ENCODE results near the gene CORO2B. TPM values are rescaled to one million over a fixed set of nuclear protein-coding genes. Genes with fewer than 3 reads are reported as not detected.

The CORO2B gene
- total RNA-seq, 4 donors from 2014 or later, result 0.80 to 4.5 (median 2.3) TPM

DNA sequence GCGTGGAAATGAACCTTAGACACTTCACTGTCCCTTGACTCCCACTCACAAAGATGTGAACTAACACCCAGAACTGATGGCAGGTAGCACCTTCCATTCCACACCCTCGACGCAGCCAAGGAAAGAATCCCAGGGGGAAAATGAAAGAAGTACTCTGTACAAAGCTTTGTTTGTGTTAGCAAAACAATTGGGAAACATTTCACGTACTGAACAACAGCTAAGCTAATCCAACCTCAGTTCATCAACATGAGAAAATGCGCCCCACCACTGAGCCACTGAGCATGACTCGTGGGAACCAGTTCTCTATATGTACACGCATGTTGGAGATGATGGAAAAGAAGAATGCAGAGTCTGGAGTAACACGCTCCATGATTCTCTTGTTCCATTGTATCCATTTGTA is 32.0 kb downstream of the CORO2B start:
- intact Hi-C loops (cut with DNase I; ENCODE audit: low total_unique reads), result no loop called here
- no peak for DNase-seq (ENCODE audit: low spot score in 2 of 2)
- TF ChIP-seq, protein P1, sequence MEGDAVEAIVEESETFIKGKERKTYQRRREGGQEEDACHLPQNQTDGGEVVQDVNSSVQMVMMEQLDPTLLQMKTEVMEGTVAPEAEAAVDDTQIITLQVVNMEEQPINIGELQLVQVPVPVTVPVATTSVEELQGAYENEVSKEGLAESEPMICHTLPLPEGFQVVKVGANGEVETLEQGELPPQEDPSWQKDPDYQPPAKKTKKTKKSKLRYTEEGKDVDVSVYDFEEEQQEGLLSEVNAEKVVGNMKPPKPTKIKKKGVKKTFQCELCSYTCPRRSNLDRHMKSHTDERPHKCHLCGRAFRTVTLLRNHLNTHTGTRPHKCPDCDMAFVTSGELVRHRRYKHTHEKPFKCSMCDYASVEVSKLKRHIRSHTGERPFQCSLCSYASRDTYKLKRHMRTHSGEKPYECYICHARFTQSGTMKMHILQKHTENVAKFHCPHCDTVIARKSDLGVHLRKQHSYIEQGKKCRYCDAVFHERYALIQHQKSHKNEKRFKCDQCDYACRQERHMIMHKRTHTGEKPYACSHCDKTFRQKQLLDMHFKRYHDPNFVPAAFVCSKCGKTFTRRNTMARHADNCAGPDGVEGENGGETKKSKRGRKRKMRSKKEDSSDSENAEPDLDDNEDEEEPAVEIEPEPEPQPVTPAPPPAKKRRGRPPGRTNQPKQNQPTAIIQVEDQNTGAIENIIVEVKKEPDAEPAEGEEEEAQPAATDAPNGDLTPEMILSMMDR (IDR thresholded peaks at IDR 0.05), result no peak
- TF ChIP-seq POLR2A (IDR thresholded peaks at IDR 0.05), result no peak
- 79 to 81% methylated on average over 8 of the region's 8 CpGs for WGBS, 2 donors
- no peak overlapping the region for H3K4me3 ChIP-seq (ENCODE audit: low read depth, poor library complexity, severe bottlenecking)

DNA sequence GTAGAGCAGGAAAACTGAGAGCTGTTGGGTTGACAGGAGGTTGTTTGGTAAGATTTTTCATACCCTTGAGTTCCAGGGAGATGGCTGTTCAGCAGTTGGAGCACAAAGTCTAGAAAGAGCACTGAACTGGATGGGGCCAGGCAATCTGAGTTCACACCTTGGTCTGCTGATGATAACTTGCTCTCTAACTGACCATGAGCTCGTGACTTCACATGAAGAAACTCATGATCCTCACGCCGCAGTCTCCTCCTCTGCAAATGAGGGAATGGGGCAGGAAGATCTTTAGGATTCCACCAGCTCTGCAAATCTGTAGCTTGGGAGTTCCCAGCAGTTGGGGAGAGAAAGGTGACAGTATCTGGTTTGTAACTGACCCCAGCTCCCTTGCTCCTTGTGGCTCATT is 33.7 kb downstream of the CORO2B start:
- DNase-seq (ENCODE audit: low spot score in 2 of 2), result no peak
- WGBS, 2 donors, result 94 to 96% methylated on average over 3 of the region's 3 CpGs
- H3K4me3 ChIP-seq (ENCODE audit: low read depth, poor library complexity, severe bottlenecking), result no peak overlapping the region
- intact Hi-C loops (cut with DNase I; ENCODE audit: low total_unique reads), result no loop called here
- TF ChIP-seq POLR2A (IDR thresholded peaks at IDR 0.05), result no peak
- TF ChIP-seq, protein P1 (IDR thresholded peaks at IDR 0.05), result no peak

DNA sequence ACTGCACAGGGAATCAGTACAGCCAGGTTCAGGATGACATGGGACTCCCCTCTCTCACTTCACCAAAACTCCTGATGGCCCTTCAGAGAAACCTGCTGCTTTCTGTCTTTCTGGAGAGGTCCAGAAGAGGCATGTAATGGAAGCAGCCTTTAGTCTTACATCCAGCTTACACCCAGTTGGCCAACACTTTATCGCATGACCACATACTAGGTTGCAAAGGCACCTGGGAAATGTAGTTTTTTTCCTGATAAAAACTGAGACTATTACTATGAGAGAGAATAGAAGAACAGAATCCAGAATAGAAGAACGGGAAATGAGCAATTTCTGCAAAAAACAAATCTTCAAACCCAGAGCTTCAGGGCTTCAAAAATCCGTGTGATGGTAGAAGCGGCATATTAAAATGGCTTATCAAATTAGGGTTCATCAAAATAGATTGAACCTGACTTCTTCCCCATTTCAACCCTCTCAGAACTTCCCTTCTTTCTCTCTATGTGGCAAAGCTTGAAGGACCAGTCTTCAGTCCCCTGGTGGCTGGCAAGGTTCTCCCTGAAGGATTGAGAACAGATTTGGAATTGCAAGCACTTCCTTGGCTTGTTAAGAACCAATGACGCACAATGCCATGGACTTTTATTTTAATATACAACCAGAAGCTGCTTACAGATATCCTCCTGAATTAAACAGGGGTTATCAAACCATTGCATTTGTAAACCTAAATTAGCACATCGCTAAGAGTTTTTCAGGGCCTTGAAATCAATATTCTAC is 34.4 kb downstream of the CORO2B start:
- no peak for DNase-seq (ENCODE audit: low spot score in 2 of 2)
- 86 to 91% methylated on average over 6 of the region's 6 CpGs for WGBS, 2 donors
- H3K4me3 ChIP-seq (ENCODE audit: low read depth, poor library complexity, severe bottlenecking), result no peak overlapping the region
- no peak for TF ChIP-seq POLR2A (IDR thresholded peaks at IDR 0.05)
- intact Hi-C loops (cut with DNase I; ENCODE audit: low total_unique reads), result no loop called here

DNA sequence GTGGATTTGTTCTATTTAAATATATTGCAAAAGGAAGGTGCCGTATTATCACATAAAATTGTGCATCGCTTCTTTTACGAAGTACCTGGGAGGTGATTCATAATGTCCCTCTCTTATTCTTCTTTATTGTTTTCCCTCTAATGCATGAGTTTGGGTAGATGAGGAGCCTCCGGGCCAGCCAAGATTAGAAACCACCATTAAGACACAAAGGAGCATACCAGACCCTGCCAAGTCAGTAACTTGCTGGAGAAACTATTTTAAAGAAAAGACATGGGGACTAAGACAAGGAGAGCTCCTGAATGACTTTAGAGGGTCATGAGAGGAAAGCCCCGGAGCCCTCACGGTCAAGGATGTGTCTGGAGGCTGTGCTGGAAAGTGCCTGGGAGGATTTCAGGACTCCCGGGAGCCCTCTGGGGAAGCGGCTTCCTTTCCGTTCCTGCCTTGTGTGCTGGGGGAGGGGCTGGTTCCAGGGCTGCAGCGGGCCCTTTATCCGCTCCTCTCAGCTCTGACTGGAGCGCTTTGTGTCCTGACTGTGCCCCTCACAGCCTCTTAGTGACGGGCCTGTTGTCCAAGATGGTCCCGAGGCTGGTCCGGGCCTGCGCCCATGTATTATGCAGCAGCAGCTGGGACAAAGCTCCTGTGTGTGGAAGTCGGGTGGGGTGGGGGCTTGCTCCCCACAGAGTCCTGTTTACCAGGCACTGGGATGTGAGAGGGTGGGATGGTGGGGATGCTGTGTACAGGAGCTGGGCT is 35.7 kb downstream of the CORO2B start:
- WGBS, 2 donors, result 65 to 72% methylated on average over 17 of the region's 17 CpGs
- no peak for TF ChIP-seq POLR2A (IDR thresholded peaks at IDR 0.05)
- TF ChIP-seq, protein P1 (IDR thresholded peaks at IDR 0.05), result no peak
- no peak overlapping the region for H3K4me3 ChIP-seq (ENCODE audit: low read depth, poor library complexity, severe bottlenecking)
- intact Hi-C loops (cut with DNase I; ENCODE audit: low total_unique reads), result no loop called here
- no peak for DNase-seq (ENCODE audit: low spot score in 2 of 2)

DNA sequence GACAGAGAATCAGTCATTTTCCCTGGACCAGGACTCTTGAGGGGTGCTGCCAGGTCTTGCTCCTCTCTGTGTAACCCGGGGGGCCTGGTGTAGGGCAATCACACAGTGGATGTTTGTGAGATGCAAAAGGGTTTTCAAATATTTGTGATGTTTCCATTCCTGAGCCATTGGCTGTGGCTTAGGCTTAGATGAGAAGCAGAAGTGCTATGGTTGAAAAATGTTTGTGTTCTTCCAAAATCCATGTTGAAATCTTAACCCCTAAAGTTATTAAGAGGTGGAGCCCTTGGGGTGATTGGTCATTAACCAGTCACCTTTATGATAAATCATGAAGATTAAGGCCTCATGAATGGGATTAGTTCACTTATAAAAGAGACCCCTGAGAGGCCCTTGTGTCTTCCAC is 36.5 kb downstream of the CORO2B start:
- DNase-seq (ENCODE audit: low spot score in 2 of 2), result no peak
- no peak overlapping the region for H3K4me3 ChIP-seq (ENCODE audit: low read depth, poor library complexity, severe bottlenecking)
- intact Hi-C loops (cut with DNase I; ENCODE audit: low total_unique reads), result no loop called here
- WGBS, 2 donors, result 60 to 94% methylated on average over 1 of the region's 1 CpG
- TF ChIP-seq, protein P1 (IDR thresholded peaks at IDR 0.05), result no peak
- TF ChIP-seq POLR2A (IDR thresholded peaks at IDR 0.05), result no peak

DNA sequence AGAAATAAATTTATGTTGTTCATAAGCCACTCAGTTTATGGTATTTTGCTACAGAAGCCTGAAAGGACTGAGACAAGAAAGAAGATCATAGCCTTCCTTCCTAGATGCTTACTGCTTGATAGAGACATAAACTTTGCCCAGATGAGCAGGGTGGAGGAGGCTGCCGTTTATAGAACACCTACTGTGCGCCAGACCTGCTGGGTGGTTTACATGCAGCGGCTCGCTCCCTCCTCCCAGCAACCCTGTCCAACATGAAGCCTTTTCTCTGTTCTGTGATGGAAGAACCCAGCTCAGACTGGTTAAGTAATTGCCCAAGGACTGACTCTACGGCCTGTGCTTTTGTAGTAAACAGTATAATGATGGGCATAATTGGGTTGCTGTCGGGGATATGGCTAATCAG is 37.0 kb downstream of the CORO2B start:
- intact Hi-C loops (cut with DNase I; ENCODE audit: low total_unique reads), result no loop called here
- WGBS, 2 donors, result 84 to 89% methylated on average over 6 of the region's 6 CpGs
- TF ChIP-seq, protein P1 (IDR thresholded peaks at IDR 0.05), result no peak
- no peak for TF ChIP-seq POLR2A (IDR thresholded peaks at IDR 0.05)
- H3K4me3 ChIP-seq (ENCODE audit: low read depth, poor library complexity, severe bottlenecking), result no peak overlapping the region
- no peak for DNase-seq (ENCODE audit: low spot score in 2 of 2)
